ENCODE measurements around the gene AASDHPPT. TPM values are rescaled to one million over a fixed set of nuclear protein-coding genes. Genes with fewer than 3 reads are reported as not detected.

AASDHPPT gene
- total RNA-seq, 4 donors from 2014 or later = 3.4 to 25.7 (median 14.9) TPM

DNA sequence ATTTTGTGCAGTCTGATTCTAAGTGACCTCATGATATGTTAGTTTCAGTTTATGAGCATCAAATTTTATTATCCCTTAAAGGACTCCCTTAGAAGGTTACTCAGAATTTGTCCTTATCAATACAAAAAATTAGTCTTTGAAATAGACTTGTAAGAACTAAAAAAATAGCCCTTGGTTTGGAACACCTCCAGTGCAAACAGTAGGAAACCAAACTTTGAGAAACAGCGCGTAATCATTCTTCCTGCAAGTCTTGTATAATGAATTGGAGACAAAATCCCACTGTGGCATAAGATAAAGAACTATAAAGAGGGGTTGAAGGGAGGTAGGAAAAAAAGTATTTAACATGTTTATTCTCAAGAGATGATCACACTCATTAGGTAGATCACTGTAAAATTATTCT is 44.6 kb upstream of the AASDHPPT start:
- in situ Hi-C loops (cut with MboI; ENCODE audit: low pct_ligation_motif_present in 1 of 4, low pct_unique_long_range_greater_than_20kb in 1 of 4, low sequenced_read_pairs in 3 of 4) = no loop called here
- WGBS, 2 donors (ENCODE audit: low coverage in 1 of 2) = 93% methylated on average over 2 of the region's 2 CpGs
- no peaks in the 10 kb centered on the region for H3K9me3 ChIP-seq
- no peak for TF ChIP-seq POLR2AphosphoS5 (IDR thresholded peaks at IDR 0.05)
- TF ChIP-seq POLR2A (IDR thresholded peaks at IDR 0.05) = no peak
- TF ChIP-seq, protein P1, sequence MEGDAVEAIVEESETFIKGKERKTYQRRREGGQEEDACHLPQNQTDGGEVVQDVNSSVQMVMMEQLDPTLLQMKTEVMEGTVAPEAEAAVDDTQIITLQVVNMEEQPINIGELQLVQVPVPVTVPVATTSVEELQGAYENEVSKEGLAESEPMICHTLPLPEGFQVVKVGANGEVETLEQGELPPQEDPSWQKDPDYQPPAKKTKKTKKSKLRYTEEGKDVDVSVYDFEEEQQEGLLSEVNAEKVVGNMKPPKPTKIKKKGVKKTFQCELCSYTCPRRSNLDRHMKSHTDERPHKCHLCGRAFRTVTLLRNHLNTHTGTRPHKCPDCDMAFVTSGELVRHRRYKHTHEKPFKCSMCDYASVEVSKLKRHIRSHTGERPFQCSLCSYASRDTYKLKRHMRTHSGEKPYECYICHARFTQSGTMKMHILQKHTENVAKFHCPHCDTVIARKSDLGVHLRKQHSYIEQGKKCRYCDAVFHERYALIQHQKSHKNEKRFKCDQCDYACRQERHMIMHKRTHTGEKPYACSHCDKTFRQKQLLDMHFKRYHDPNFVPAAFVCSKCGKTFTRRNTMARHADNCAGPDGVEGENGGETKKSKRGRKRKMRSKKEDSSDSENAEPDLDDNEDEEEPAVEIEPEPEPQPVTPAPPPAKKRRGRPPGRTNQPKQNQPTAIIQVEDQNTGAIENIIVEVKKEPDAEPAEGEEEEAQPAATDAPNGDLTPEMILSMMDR (IDR thresholded peaks at IDR 0.05) = no peak
- no peak for TF ChIP-seq EP300 (IDR thresholded peaks at IDR 0.05; ENCODE audit: low read depth)
- intact Hi-C loops (cut with DNase I; ENCODE audit: low total_unique reads) = no loop called here
- no peak overlapping the region for H3K27ac ChIP-seq
- H3K27me3 ChIP-seq = peaks cover 7% of the 10 kb centered on the region
- no peak overlapping the region for H3K4me3 ChIP-seq
- no peak for DNase-seq
- no peaks in the 10 kb centered on the region for H3K36me3 ChIP-seq
- no peaks in the 10 kb centered on the region for H3K4me1 ChIP-seq

DNA sequence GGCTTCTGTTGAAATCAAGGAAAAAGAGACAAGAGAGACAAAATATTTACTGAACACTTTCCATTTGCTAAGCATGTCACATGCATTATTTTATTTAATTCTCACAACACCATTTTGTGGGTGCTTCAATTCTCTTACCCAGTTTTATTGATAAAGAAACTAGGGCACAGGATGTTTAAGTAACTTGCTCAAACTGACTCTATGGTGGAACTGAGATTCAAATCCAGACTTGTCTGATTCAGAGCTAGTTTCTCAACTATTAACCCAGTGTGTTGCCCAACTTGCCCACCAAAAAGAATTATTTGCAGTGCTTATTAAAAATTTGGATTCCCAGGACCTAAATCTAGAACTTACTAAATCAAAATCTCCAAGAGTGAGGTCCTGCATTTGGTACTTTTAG is 33.9 kb upstream of the AASDHPPT start:
- intact Hi-C loops (cut with DNase I; ENCODE audit: low total_unique reads) (no loop called here), in situ Hi-C loops (cut with MboI; ENCODE audit: low pct_ligation_motif_present in 1 of 4, low pct_unique_long_range_greater_than_20kb in 1 of 4, low sequenced_read_pairs in 3 of 4) (no loop called here)
- no peak for DNase-seq
- Histone ChIP-seq H3K27ac (no peak overlapping the region), H3K4me1 (no peaks in the 10 kb centered on the region), H3K36me3 (no peaks in the 10 kb centered on the region), H3K27me3 (no peaks in the 10 kb centered on the region), H3K4me3 (no peak overlapping the region), H3K9me3 (no peaks in the 10 kb centered on the region)
- TF ChIP-seq POLR2AphosphoS5 (IDR thresholded peaks at IDR 0.05) (no peak), EP300 (IDR thresholded peaks at IDR 0.05; ENCODE audit: low read depth) (no peak), POLR2A (IDR thresholded peaks at IDR 0.05) (no peak)
- TF ChIP-seq, protein P1 (IDR thresholded peaks at IDR 0.05) = no peak

DNA sequence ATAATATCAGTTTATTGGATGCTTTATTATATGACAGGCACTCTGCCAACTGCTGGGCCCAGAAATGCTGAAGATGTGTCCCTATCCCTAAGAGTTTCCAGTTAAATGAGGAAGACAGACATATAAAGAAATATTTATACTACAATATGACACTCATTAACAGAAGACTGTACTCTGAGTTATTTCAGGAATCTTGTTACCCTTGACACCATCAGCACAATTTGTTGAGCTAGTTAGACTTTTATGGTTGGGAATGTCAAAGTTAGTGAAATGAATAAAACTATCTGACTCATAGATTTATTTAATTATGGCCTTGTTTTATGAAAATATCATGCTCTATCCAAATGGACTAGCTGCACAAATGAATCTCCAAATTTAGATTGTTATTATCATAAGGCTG is 29.8 kb upstream of the AASDHPPT start:
- Histone ChIP-seq H3K36me3 (no peaks in the 10 kb centered on the region), H3K27me3 (no peaks in the 10 kb centered on the region), H3K4me3 (no peak overlapping the region), H3K27ac (no peak overlapping the region), H3K4me1 (no peaks in the 10 kb centered on the region), H3K9me3 (no peaks in the 10 kb centered on the region)
- DNase-seq = no peak
- TF ChIP-seq POLR2A (IDR thresholded peaks at IDR 0.05) = no peak
- TF ChIP-seq, protein P1 (IDR thresholded peaks at IDR 0.05) = no peak
- no peak for TF ChIP-seq POLR2AphosphoS5 (IDR thresholded peaks at IDR 0.05)
- intact Hi-C loops (cut with DNase I; ENCODE audit: low total_unique reads) = no loop called here
- in situ Hi-C loops (cut with MboI; ENCODE audit: low pct_ligation_motif_present in 1 of 4, low pct_unique_long_range_greater_than_20kb in 1 of 4, low sequenced_read_pairs in 3 of 4) = no loop called here

DNA sequence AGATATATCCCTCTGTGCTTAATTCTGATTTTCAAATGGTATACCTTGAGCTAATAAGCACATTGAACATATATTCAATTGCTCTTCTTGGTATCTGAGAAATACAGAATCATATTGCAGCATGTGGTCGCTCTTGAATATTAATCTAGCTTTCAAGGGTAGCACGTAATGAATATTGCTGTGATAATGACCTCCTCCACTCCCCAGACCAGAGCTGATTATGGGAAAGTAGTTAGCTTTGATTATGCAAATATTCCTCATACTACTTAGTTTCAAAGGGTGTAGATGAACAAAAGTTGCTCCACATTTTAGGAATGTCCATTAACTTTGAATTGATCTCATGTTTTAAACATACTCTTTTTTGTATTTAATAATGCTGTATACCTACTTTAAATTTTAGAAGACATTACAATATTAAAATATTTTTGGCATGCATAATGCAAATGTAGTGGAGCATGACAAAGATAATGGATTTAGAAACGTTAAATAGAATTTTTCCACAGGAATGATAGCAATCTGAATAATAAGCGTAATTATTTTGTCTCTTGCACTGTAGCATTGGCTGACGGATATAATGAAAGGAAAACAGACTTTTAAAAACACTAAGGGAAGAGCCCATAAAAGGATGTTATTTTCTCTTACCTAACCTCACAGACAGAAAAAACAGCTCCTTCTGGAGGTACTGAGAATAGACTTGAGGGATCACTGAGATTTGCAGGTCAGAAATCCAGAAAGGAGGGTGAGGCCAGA is 27.6 kb upstream of the AASDHPPT start:
- no peak overlapping the region for H3K4me3 ChIP-seq
- in situ Hi-C loops (cut with MboI; ENCODE audit: low pct_ligation_motif_present in 1 of 4, low pct_unique_long_range_greater_than_20kb in 1 of 4, low sequenced_read_pairs in 3 of 4) (no loop called here), intact Hi-C loops (cut with DNase I; ENCODE audit: low total_unique reads) (no loop called here)
- DNase-seq = no peak
- TF ChIP-seq EP300 (IDR thresholded peaks at IDR 0.05; ENCODE audit: low read depth) (no peak), POLR2AphosphoS5 (IDR thresholded peaks at IDR 0.05) (no peak), POLR2A (IDR thresholded peaks at IDR 0.05) (no peak)
- TF ChIP-seq, protein P1 (IDR thresholded peaks at IDR 0.05) = no peak
- H3K9me3 ChIP-seq = no peaks in the 10 kb centered on the region
- no peak overlapping the region for H3K27ac ChIP-seq
- WGBS, 2 donors (ENCODE audit: low coverage in 1 of 2) = 81 to 82% methylated on average over 5 of the region's 5 CpGs
- H3K36me3 ChIP-seq = no peaks in the 10 kb centered on the region
- H3K4me1 ChIP-seq = no peaks in the 10 kb centered on the region
- H3K27me3 ChIP-seq = no peaks in the 10 kb centered on the region
